Activated naive CD8-positive, alpha-beta T cell treated with anti-CD3 and anti-CD28 coated beads, Interleukin-2, amount 50 U/mL, for 24 hours (primary cell): ENCODE results near the gene DLGAP1.

Experiments used
- ATAC-seq: fragments of 150-1000 bp; cut with Tn5 transposase; one replicate; pipeline ENCODE4 v1.10.0; 2021
- DNase-seq: peaks from one replicate; pipeline ENCODE4 v3.0.0; 2021
- H3K27ac Mint-ChIP-seq: one replicate; pipeline ENCODE4 v1.8.0; 2021; ENCODE audit warnings: mild to moderate bottlenecking, mixed read lengths
- H3K27me3 Mint-ChIP-seq: one replicate; pipeline ENCODE4 v1.8.0; 2021; ENCODE audit warnings: mixed read lengths
- H3K36me3 Mint-ChIP-seq: one replicate; pipeline ENCODE4 v1.8.0; 2021; ENCODE audit warnings: low read depth, mixed read lengths
- H3K4me1 Mint-ChIP-seq: one replicate; pipeline ENCODE4 v1.8.0; 2021; ENCODE audit warnings: mixed read lengths
- H3K4me3 Mint-ChIP-seq: one replicate; pipeline ENCODE4 v1.8.0; 2021; ENCODE audit warnings: mild to moderate bottlenecking, moderate library complexity, mixed read lengths
- H3K9me3 Mint-ChIP-seq: one replicate; pipeline ENCODE4 v1.8.0; 2021; ENCODE audit warnings: mixed read lengths

Gene DLGAP1

DNA sequence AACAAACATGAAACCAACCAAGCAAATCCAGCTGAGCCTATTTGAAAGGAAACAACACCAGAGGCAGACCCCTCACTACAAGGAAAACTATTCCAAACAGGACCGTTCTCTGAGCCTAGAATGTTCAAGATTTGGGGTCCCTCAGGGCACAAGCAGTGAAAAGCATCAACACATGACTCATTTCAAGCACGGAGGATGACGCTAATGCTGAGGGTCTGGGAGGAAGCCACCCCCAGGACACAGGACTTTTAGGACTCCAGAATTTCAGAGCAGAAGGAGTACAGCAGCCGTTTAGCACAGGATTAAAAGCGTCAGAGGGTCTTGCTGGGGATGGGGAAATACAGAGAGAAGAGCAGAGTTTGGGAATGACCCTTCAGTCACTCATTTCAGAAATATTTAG lies 168.9 kb downstream of the DLGAP1 start:
- Mint-ChIP-seq H3K27me3 (no peaks in the 10 kb centered on the region), H3K9me3 (no peaks in the 10 kb centered on the region), H3K36me3 (no peaks in the 10 kb centered on the region), H3K4me1 (no peaks in the 10 kb centered on the region), H3K4me3 (no peak overlapping the region), H3K27ac (no peak overlapping the region)
- DNase-seq = no peak
- ATAC-seq = no peak

- DNase-seq (no peak), ATAC-seq (no peak)
- Mint-ChIP-seq H3K9me3 (no peaks in the 10 kb centered on the region), H3K27ac (no peak overlapping the region), H3K27me3 (no peaks in the 10 kb centered on the region), H3K36me3 (no peaks in the 10 kb centered on the region), H3K4me1 (no peaks in the 10 kb centered on the region), H3K4me3 (no peak overlapping the region)
These were observed 169.6 kb downstream of the DLGAP1 start for GRCh38 chr18:4285525-4285924.

GRCh38 chr18:4284528-4284927 lies 170.6 kb downstream of the DLGAP1 start:
- H3K27ac Mint-ChIP-seq = no peak overlapping the region
- H3K9me3 Mint-ChIP-seq = no peaks in the 10 kb centered on the region
- no peaks in the 10 kb centered on the region for H3K36me3 Mint-ChIP-seq
- ATAC-seq (no peak), DNase-seq (no peak)
- no peak overlapping the region for H3K4me3 Mint-ChIP-seq
- H3K27me3 Mint-ChIP-seq = no peaks in the 10 kb centered on the region
- H3K4me1 Mint-ChIP-seq = no peaks in the 10 kb centered on the region

GRCh38 chr18:4283746-4284291 lies 171.3 kb downstream of the DLGAP1 start:
- no peak for DNase-seq
- no peaks in the 10 kb centered on the region for H3K4me1 Mint-ChIP-seq
- H3K36me3 Mint-ChIP-seq = no peaks in the 10 kb centered on the region
- no peak overlapping the region for H3K4me3 Mint-ChIP-seq
- no peak for ATAC-seq
- no peaks in the 10 kb centered on the region for H3K9me3 Mint-ChIP-seq
- no peak overlapping the region for H3K27ac Mint-ChIP-seq
- no peaks in the 10 kb centered on the region for H3K27me3 Mint-ChIP-seq

- no peaks in the 10 kb centered on the region for H3K27me3 Mint-ChIP-seq
- H3K27ac Mint-ChIP-seq = no peak overlapping the region
- DNase-seq = no peak
- no peaks in the 10 kb centered on the region for H3K36me3 Mint-ChIP-seq
- H3K4me3 Mint-ChIP-seq = no peak overlapping the region
- no peaks in the 10 kb centered on the region for H3K4me1 Mint-ChIP-seq
- no peak for ATAC-seq
- H3K9me3 Mint-ChIP-seq = no peaks in the 10 kb centered on the region
These were observed 172.2 kb downstream of the DLGAP1 start for GRCh38 chr18:4282954-4283353.

GRCh38 chr18:4276953-4277585 lies 178.0 kb downstream of the DLGAP1 start:
- Mint-ChIP-seq H3K36me3 (no peaks in the 10 kb centered on the region), H3K27me3 (peaks cover 2% of the 10 kb centered on the region), H3K9me3 (no peaks in the 10 kb centered on the region), H3K4me3 (no peak overlapping the region), H3K27ac (no peak overlapping the region), H3K4me1 (no peaks in the 10 kb centered on the region)
- ATAC-seq (no peak), DNase-seq (no peak)

DNA sequence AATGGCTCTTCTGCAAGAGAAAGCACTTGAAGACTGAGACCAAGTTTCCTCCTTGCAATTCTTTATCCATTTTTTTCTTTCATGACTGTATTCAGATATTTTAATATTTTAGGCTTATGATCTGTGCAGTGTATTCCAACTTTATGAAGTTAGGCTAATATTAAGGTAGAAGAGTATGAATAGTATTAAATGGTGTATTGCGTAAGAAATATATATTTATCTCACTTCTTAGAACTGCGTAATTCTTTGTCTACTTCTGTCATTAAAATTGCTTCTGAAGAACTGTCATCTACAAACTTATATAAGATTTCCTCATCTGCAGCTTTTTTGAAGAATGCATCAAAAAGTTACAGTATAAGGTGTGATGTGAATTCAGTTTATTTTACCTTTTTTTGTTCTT lies 183.2 kb downstream of the DLGAP1 start:
- Mint-ChIP-seq H3K9me3 (no peaks in the 10 kb centered on the region), H3K4me1 (no peaks in the 10 kb centered on the region), H3K27me3 (peaks cover 2% of the 10 kb centered on the region), H3K36me3 (no peaks in the 10 kb centered on the region), H3K27ac (no peak overlapping the region), H3K4me3 (no peak overlapping the region)
- no peak for ATAC-seq
- no peak for DNase-seq

DNA sequence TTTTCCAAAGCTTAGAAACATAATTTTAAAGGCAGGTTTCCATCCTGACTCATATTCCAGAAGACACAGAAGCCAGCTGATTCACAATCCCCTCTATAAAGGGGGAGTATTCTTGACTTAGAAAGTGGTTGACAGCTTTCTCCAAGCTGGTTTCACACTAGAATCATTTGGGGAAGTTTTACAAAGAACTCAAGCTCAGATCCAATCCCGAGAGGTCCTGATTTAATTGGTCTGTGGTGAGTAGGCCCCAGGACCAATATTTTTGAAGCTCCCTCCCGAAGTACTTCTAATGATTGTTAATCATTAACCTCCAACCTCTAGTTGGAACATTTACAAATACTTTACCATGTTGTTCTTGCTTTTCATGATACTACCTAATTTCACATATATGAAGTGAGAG lies 184.1 kb downstream of the DLGAP1 start:
- peaks cover 2% of the 10 kb centered on the region for H3K27me3 Mint-ChIP-seq
- no peaks in the 10 kb centered on the region for H3K4me1 Mint-ChIP-seq

GRCh38 chr18:4270016-4270415 lies 185.1 kb downstream of the DLGAP1 start:
- no peaks in the 10 kb centered on the region for H3K9me3 Mint-ChIP-seq
- ATAC-seq = no peak
- H3K27me3 Mint-ChIP-seq = no peaks in the 10 kb centered on the region
- no peak overlapping the region for H3K4me3 Mint-ChIP-seq
- DNase-seq = no peak
- H3K27ac Mint-ChIP-seq = no peak overlapping the region
- no peaks in the 10 kb centered on the region for H3K4me1 Mint-ChIP-seq
- H3K36me3 Mint-ChIP-seq = no peaks in the 10 kb centered on the region

More for the DNA sequence above, 184.1 kb downstream of the DLGAP1 start:
- H3K9me3 Mint-ChIP-seq = no peaks in the 10 kb centered on the region
- DNase-seq (no peak), ATAC-seq (no peak)
- H3K27ac Mint-ChIP-seq = no peak overlapping the region
- H3K4me3 Mint-ChIP-seq = no peak overlapping the region
- no peaks in the 10 kb centered on the region for H3K36me3 Mint-ChIP-seq

DNA sequence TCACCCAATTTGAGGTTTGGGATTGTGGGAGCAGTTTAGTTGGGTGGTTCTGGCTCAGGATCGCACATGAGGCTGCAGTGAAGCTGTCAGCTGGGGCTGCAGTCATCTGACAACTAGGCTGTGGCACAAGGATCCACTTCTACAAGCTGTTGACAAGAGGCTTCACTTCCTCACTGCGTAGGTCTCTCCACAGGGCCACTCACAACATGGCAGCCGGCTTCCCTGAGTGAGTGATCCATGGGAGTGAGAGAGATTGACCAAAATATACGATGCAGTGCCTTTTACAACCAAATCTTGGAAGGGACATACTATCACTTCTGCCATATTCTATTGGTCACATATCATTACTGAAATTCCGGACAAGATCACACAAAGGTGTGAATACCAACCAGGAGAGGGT lies 187.5 kb downstream of the DLGAP1 start:
- Mint-ChIP-seq H3K36me3 (no peaks in the 10 kb centered on the region), H3K9me3 (no peaks in the 10 kb centered on the region), H3K4me3 (no peak overlapping the region), H3K27ac (no peak overlapping the region), H3K4me1 (no peaks in the 10 kb centered on the region), H3K27me3 (no peaks in the 10 kb centered on the region)
- no peak for DNase-seq
- no peak for ATAC-seq

- DNase-seq = no peak
- H3K4me1 Mint-ChIP-seq = no peaks in the 10 kb centered on the region
- no peaks in the 10 kb centered on the region for H3K27me3 Mint-ChIP-seq
- no peaks in the 10 kb centered on the region for H3K36me3 Mint-ChIP-seq
- no peak overlapping the region for H3K4me3 Mint-ChIP-seq
- ATAC-seq = no peak
- H3K9me3 Mint-ChIP-seq = no peaks in the 10 kb centered on the region
- no peak overlapping the region for H3K27ac Mint-ChIP-seq
These were observed 190.7 kb downstream of the DLGAP1 start for GRCh38 chr18:4264347-4264791.

GRCh38 chr18:4260107-4260506 lies 195.0 kb downstream of the DLGAP1 start:
- DNase-seq (no peak), ATAC-seq (no peak)
- no peaks in the 10 kb centered on the region for H3K4me1 Mint-ChIP-seq
- H3K4me3 Mint-ChIP-seq = no peak overlapping the region
- H3K27me3 Mint-ChIP-seq = no peaks in the 10 kb centered on the region
- no peaks in the 10 kb centered on the region for H3K9me3 Mint-ChIP-seq
- H3K36me3 Mint-ChIP-seq = no peaks in the 10 kb centered on the region
- no peak overlapping the region for H3K27ac Mint-ChIP-seq

GRCh38 chr18:4256766-4257417 lies 198.2 kb downstream of the DLGAP1 start:
- ATAC-seq (no peak), DNase-seq (no peak)
- H3K4me3 Mint-ChIP-seq = no peak overlapping the region
- no peaks in the 10 kb centered on the region for H3K36me3 Mint-ChIP-seq
- no peaks in the 10 kb centered on the region for H3K27me3 Mint-ChIP-seq
- no peak overlapping the region for H3K27ac Mint-ChIP-seq
- H3K9me3 Mint-ChIP-seq = no peaks in the 10 kb centered on the region
- no peaks in the 10 kb centered on the region for H3K4me1 Mint-ChIP-seq

DNA sequence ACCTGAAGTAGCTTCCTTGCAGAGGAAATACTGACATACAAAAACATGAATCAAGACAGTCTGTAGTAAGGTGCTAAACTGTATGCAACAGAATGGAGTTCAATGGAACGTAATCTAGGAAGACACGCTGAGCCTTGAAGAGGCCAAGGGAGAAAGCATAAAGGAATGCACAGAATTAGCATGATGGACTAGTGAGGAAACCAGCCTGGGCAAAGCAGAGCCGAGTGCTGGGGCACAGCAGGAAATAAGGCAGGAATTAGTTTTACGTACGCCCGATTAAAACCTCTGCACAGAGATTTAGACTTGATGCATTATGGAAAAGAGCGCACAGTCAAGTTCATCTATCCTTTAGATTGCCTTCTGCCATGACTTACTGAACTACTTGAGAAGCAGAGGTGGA lies 200.3 kb downstream of the DLGAP1 start:
- H3K4me1 Mint-ChIP-seq = no peaks in the 10 kb centered on the region
- H3K36me3 Mint-ChIP-seq = no peaks in the 10 kb centered on the region
- DNase-seq = no peak
- no peak for ATAC-seq
- no peak overlapping the region for H3K27ac Mint-ChIP-seq
- H3K4me3 Mint-ChIP-seq = no peak overlapping the region
- H3K27me3 Mint-ChIP-seq = no peaks in the 10 kb centered on the region
- H3K9me3 Mint-ChIP-seq = no peaks in the 10 kb centered on the region

DNA sequence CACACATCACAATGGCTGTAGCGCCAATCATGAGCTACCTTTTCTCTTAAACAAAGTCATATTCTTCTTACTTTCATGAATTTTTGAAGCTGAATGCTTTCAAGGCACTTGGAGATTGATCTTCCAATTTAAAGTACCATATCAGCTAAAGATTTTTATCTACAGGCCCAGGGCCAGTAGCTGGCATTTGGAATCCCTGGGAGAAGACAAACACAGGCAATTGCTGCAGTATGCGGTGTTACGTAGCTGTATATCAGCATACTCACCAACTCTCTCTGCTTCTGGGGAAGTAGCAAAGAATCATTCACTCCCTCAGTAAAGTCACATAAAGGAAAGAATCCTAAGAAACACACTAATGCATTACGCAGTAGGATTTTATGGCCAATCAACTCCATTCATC lies 202.3 kb downstream of the DLGAP1 start:
- Mint-ChIP-seq H3K9me3 (peaks cover 5% of the 10 kb centered on the region), H3K27ac (no peak overlapping the region), H3K36me3 (no peaks in the 10 kb centered on the region), H3K4me1 (no peaks in the 10 kb centered on the region), H3K27me3 (no peaks in the 10 kb centered on the region), H3K4me3 (no peak overlapping the region)
- ATAC-seq = no peak
- DNase-seq = no peak
